HEK293T (cell line): ENCODE results near the gene ZNF282.

Source experiments
- ARNT ChIP-seq: fragments of 450-650 bp; IDR thresholded peaks from 2 replicates; pipeline ENCODE4 v1.6.1; 2017; ENCODE audit warnings: mild to moderate bottlenecking
- BHLHE40 ChIP-seq: fragments of 450-650 bp; IDR thresholded peaks from 2 replicates; pipeline ENCODE4 v1.6.1; 2016; ENCODE audit warnings: mild to moderate bottlenecking, moderate library complexity, borderline replicate concordance
- ELF4 ChIP-seq: fragments of 450-650 bp; IDR thresholded peaks from 2 replicates; pipeline ENCODE4 v1.6.1; 2017; ENCODE audit warnings: antibody characterized with exemption
- FOXA1 ChIP-seq: fragments of 450-650 bp; IDR thresholded peaks from 2 replicates; pipeline ENCODE4 v1.6.1; 2016; ENCODE audit warnings: mild to moderate bottlenecking
- FOXK2 ChIP-seq: fragments of 450-650 bp; IDR thresholded peaks from 2 replicates; pipeline ENCODE4 v1.6.1; 2016; ENCODE audit warnings: mild to moderate bottlenecking
- FOXM1 ChIP-seq: fragments of 450-650 bp; IDR thresholded peaks from 2 replicates; pipeline ENCODE4 v1.6.1; 2017; ENCODE audit warnings: mild to moderate bottlenecking, borderline replicate concordance
- HDGF ChIP-seq: fragments of 450-650 bp; IDR thresholded peaks from 2 replicates; pipeline ENCODE4 v1.6.1; 2017; ENCODE audit warnings: antibody characterized with exemption, borderline replicate concordance
- SP1 ChIP-seq: fragments of 450-650 bp; IDR thresholded peaks from 2 replicates; pipeline ENCODE4 v1.6.1; 2017
- SUZ12 ChIP-seq: fragments of 450-650 bp; IDR thresholded peaks from 2 replicates; pipeline ENCODE4 v1.6.1; 2016; ENCODE audit warnings: mild to moderate bottlenecking
- TARDBP ChIP-seq: fragments of 450-650 bp; IDR thresholded peaks from 2 replicates; pipeline ENCODE4 v1.6.1; 2016
- ZNF384 ChIP-seq: fragments of 450-650 bp; IDR thresholded peaks from 2 replicates; pipeline ENCODE4 v1.6.1; 2016
- TF ChIP-seq, protein P1 (sequence below): fragments of 450-650 bp; IDR thresholded peaks from 2 replicates; pipeline ENCODE4 v1.6.1; 2016

DNA sequence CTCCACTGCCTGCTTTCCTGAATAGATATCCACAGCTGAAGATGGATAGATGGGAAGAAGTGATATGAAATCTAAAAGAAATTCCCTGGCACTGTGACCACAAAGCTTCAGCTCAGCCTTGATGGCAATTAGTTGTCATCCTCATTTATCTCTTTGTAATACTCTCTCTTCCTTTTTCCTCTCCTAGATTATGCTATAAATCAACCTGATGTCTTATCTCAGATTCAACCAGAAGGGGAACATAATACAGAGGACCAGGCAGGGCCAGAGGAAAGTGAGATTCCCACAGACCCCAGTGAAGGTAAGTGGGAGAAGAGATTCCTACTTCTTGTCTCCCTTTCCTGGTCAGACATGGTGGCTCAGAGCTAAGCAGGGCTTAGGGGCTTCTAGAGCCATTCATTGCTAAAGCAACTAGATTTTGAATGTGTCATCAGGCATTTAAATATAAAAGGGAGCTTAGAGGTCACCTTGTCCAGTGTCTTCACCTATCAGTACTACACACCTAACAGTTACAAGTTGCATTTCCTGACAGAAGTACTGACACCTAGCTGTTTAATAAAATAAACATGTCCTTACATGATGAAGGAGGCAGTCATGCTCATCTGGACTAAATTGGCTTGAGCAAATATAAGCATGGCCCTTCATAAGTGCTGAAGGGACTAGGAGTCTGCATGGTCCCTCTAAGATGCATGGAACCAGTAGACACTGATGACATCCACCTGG, 28.6 kb upstream of the ZNF282 start:
- TF ChIP-seq SP1 (no peak), TARDBP (no peak), ELF4 (no peak), FOXM1 (no peak), FOXA1 (no peak), ARNT (no peak), SUZ12 (no peak), BHLHE40 (no peak), FOXK2 (no peak), ZNF384 (no peak), HDGF (no peak)
- TF ChIP-seq, protein P1, sequence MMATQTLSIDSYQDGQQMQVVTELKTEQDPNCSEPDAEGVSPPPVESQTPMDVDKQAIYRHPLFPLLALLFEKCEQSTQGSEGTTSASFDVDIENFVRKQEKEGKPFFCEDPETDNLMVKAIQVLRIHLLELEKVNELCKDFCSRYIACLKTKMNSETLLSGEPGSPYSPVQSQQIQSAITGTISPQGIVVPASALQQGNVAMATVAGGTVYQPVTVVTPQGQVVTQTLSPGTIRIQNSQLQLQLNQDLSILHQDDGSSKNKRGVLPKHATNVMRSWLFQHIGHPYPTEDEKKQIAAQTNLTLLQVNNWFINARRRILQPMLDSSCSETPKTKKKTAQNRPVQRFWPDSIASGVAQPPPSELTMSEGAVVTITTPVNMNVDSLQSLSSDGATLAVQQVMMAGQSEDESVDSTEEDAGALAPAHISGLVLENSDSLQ, result no peak
